Cardiac ventricle fibroblast (primary cell): ENCODE measurements around the gene APOL2. TPM values are rescaled to one million over a fixed set of nuclear protein-coding genes. Genes with fewer than 3 reads are reported as not detected.

Experiments
- total RNA-seq: library from RNA; depleted of rRNA; stranded (reverse); fragments of >200 nt; gene quantifications from 2 replicates; pipeline ENCODE4 v1.2.3, GENCODE V29; 2015

APOL2 gene
- 28.3 and 31.0 TPM in 2 replicates for total RNA-seq

GRCh38 chr22:36239401-36240171 is at the start of gene APOL2:
Gene APOL2, minus strand, starts transcription at chr22:36239527. Its CDS starts 6,365 bp downstream, at chr22:36233162.

GRCh38 chr22:36252754-36253522 is 13.6 kb upstream of the APOL2 start, which contains the start of gene APOL1:
Gene APOL1, plus strand, starts transcription at chr22:36253133. Its CDS starts 1,823 bp downstream, at chr22:36254956.

GRCh38 chr22:36201630-36202319 is 37.6 kb downstream of the APOL2 start, which contains the start of gene APOL4:
Gene APOL4, minus strand, starts transcription at chr22:36201809. Its CDS starts 75 bp downstream, at chr22:36201734.

Other genes with a start within 250 kb of the APOL2 start
- 98.7 and 104 TPM in 2 replicates for gene RBFOX2, start 210.7 kb downstream of the APOL2 start, total RNA-seq
- 13.9 and 22.9 TPM in 2 replicates for gene APOL3, start 78.8 kb downstream of the APOL2 start, total RNA-seq
- gene APOL4, start 37.7 kb downstream of the APOL2 start, total RNA-seq = 4.3 and 5.1 TPM in 2 replicates
- 17.5 and 18.8 TPM in 2 replicates for gene APOL1, start 13.6 kb upstream of the APOL2 start, total RNA-seq
- 227 and 236 TPM in 2 replicates for gene MYH9, start 148.4 kb upstream of the APOL2 start, total RNA-seq
- gene TXN2, start 242.1 kb upstream of the APOL2 start, total RNA-seq = 65.1 and 69.6 TPM in 2 replicates